Measurements from ENCODE around the gene G0S2.

Gene G0S2, protein sequence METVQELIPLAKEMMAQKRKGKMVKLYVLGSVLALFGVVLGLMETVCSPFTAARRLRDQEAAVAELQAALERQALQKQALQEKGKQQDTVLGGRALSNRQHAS

DNA sequence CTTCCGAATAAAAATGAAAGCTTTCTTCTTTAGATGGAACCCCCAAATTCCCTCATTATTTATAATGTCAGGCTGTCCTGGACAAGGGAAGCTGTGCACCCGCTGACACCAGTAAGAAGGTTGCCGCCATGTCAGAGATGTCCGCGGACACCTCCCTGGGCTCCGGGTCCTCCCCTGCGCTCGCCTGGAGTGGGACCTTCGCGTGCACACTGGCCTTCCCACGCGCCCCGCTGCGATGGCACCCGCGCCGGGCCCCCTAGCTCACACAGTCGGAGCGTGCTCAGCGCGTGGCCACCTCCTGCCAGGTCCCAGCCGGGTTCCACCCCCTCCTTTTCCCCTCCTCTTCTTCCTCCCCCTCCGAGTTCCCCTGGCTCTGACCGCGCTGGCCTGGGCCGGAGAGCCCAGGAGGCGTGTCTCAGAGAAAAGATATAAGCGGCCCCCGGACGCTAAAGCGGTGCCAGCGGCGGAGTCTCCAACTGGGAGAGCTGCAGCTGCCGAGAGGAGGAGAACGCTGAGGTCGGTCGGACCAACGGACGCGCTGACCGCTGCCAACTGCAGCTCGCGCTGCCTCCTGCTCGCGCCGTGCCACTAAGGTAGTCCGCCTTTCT is at the start of gene G0S2:
G0S2 (plus strand) TSS at position 456 of the 608 bp plus-strand sequence. CDS start 273 bp downstream, outside the sequence.
- peak; percentile 43 for DNase-seq

DNA sequence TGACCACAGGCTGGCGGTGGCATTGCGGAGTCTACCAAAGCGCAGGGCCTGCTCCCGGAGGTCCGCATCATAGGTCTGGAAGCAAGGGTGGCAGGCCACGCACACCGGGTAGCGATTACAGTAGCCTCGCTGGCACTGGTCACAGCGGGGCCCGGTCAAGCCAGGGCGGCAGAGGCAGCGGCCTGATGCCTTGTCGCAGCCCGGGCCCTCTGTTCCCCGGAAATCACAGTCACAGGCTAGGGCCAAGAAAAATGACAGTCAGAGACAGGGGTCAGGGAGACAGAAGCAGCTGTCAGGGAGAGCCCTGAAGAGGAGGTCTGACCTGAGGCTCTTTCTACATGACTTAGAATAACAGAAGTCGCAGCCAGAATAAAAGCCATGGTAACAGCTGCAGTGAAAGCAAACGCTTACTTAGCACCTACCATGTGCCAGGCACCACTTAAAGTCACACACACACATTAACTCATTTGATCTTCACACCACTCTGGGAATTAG is 49.4 kb upstream of the G0S2 start:
- no peak for DNase-seq

DNA sequence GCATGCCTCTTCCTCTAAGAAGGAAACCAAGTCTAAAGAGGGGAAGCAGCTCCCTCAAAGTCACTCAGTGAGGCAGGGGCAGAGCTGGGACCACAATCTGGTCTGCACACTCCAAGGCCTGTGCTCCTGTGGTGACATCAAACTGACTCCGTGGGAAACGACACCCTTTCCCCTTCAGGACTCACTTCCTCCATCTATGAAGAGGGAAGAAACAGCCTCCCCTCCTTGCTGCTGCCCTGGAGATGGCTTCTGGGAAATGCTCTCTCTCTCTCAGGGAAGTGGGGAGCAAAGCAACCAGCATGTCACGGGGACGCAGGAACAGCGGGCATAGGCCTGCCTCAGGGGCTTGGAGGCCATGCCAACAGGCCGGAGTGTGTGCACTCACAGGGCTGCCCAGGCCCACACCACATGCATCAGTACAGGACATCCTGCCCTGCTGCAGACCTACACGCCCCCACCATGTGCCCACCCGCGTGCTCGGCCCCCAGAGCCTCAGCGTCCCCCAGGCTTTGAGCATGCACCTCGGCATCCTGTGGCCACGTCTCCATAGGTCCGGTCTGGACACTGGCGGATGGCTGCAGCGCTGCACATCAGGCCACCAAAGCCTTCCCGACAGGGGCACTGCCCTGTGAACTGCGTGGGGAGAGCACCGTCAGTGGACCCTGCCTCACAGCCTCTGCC is 48.7 kb upstream of the G0S2 start:
- DNase-seq: no peak

DNA sequence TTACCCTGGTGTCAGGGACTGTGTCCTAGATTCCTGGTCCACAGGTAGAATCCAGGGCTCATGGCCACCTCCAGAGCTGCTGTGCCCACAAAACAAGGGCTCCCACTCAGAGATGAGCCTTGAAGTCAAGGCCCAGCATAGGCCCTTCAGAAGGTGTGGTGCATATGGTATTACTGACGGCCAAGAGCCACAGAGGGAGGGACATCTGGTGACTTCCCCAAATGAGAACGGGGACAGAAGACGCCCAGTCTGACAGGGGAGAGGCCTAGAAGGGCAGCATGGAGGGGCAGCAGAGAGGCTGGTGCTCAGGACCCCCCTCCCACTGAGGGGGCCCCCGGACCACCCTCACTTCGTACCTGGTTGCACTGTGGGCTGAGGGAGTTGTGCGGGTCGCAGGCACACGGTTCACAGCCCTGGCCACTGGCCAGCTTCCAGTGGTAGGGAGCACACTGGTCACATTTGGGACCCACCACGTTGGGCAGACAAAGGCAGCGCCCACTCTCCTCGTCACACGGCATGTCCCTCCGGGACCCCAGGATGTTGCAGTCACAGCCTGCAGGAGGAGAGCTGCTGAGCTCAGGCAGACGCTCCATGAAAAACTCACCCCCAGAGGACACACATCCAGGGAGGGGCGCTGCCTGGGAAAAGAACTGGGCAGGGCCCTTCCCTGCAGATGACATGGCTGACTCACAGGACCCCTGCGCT is 48.0 kb upstream of the G0S2 start:
- no peak for DNase-seq

DNA sequence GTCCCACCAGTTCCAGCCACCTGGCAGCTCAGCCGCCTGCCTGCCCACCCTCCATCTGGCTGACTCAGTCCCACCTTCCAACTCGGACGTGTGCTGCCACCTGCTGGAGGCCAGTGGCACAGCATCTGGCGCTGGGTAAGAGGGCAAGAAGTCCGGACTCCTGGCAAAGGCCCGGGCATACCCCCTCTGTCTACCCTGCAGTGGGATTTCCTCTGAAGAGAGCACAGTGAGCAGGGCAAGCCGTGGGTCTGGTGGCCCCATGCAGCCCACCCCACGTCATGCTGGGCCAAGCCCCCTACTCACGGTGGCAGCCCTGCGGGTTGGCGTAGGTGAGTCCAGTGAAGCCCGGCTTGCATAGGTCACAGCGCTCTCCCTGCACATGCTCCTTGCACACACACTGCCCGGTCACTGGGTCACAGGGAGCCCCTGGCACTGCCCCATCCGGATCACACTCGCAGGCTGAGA is 47.4 kb upstream of the G0S2 start:
- DNase-seq: peak; percentile 76

DNA sequence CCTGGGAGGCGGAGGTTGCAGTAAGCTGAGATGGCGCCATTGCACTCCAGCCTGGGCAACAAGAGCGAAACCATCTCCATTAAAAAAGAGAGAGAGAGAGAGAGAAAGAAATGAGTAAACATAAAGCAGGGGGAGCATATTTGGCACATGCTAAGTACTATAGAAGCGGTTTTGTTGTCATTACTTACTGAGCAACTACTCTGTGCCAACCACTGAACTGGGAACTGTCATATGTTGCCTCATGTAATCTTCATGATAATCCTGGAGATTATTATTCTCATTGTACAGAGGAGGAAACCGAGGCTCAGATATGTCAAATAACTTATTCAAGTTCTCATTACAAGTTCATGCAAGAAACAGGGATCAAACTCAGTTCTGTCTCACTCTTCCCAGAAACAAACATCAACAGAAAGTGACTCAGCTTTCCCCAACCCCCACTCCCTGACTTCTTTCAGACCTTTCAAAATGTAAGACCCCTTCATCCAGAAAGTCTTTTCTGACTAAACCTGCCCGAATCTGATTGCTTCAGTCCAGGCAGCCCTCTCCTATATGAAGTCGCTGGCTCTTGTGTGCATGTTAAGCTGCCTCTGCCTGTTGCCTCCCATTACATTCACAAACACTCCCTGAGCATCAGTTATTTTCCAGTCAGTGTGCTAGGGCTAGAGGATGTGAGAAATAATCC is 46.5 kb upstream of the G0S2 start:
- DNase-seq: no peak

DNA sequence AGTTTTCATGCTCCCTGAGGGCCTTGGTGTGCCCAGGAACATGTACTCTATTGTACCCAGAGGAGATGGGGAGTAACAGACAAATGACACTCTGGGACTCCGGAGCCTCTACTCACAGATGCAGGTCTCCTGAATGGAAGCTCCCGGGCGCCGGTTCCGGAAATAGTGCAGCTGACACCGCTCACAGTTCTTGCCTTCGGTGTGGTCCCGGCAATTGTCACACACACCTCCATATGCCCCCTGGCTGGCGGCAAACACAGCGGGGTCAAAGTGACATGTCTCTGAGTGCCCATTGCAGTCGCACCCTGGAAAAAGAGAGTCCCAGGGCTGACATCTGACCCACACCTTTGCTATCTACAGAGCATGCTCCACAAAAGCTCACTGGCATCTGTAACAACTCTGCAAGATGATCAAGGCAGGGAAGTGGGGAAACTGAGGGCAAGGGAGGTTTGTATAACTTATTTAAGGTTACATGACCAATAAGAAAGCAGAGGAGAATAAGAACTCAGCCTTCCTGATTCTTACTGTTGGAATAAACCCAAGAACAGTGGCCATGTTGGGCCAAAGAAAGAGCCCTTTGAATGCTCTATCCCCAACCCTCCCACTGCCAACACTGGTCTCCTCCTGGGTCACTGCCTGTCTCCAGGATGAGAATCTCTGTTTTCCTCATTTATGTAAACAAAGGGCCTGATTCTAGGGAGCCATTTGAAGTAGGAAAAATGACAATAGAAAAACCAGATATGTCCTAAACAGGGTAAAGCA is 45.4 kb upstream of the G0S2 start:
- DNase-seq: no peak

DNA sequence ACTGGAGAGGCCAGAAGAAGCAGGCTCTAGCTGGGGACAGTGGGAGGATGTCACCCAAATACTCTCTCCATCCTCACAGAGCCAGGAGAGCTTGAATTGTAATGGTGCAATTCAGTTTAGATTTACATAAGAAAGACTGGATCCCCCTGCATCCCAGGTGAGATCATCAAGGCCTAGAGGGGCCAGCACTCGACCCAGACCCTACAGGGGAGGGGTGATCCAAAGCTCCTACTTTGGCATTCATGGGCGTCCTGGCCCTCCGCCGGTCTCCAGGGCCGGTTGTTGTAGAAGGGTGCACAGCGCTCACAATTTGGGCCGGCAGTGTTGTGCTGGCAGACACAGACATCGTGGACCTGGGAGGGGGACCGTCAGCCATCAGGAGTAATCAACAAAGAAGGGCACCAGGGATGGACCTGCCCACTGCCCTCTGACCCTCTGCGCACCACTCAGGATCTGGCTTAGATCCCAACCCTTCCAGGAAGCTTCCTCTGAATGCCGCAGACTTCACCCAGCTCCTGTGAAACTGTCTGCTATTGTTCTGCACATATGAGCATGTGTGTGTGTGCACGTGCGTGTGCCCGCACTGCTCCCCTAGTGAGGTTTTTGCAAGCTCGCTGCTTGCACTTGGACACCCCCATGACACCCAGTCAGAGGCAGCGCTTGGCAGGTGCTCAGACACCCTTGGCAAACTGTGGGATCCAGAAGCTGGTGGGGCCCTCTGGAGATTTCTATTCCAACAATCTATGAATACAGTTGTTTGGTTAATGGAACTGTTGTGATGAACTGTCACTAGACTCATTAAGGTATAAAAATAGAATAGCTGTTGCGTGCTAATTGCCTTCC is 44.6 kb upstream of the G0S2 start:
- no peak for DNase-seq

DNA sequence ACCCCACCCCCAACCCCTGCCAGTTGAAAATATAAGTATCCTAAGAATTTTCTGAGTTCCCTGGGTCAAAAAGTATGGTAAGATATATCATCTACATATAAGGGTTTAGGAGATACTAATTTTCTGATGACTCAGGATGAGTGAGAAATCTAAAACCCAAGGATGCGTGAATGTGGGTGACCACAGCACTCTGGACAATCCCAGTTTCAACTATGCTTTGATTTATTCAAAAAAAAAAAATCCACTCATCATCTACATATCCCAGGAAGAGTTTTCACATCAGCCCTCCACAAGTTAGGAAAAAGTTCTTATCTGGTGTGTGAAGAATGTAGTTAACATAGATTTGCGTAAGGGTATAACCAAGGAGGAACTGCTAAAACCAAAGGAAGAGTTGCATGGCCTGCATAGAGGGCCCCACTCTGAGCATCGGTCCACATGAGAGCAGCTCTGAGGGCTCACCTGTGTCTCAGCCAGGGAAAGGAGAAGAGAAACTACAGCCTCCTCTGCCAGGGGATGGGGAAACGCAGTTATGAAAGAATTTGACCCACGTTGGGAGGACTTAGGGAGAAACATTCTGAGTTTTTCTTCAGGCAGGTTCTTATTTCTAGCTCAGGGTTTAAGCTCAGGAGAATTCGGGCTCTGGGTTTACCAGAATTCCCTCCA is 41.7 kb upstream of the G0S2 start:
- no peak for DNase-seq

DNA sequence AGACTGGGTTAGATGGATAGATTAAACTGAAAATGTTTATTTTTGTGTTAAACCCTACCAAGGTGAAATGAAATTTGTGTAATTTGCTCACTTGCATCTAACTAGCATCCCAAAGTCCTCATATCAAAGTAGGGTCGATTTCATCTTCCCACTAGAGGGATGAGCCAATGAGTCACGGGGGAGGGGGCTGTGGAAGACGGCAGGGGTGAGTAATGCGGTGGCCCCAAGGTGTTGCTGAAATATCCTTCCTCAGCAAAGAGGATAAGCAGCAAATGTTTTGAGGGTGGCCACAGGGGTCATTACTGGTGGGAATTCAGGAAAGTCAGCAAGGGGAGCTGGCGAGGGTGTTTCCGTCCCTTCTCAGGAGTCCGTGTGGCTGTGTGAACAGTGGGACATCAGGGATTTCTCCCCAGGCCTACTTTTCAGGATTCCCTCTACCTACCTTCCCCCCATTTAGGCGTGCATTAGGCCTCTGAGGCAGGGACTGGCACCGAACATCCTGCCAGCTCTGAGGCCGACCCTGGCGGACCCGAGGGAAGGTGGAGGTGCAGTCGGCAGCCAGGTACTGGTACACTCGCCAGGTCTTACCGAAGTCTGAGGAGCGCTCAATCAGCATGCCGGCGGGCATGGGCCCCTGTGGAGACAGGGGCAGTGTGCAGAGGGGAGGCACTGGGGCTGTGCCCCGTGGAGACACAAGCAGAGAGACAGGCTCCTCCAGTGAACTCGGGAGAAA is 41.0 kb upstream of the G0S2 start:
- no peak for DNase-seq

DNA sequence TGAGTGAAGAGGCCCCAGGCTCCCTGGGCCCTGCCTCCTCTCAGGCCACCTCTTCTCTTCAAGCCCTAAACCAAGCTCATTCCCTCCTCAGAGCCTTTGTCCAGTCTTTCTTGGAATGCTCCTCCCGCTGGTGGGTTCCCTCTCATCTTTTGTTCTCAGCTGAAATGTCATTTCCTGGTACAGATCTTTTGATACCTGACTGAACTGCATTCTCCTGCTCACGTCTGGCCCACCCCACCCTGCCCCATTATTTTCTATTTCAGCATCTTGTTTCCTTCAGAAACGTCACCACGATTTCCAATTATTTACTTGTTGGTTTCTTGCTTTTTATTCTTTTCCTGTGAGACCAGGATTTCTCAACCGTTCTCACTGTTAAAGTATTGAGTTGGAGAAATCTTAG is 39.4 kb upstream of the G0S2 start:
- DNase-seq: no peak

DNA sequence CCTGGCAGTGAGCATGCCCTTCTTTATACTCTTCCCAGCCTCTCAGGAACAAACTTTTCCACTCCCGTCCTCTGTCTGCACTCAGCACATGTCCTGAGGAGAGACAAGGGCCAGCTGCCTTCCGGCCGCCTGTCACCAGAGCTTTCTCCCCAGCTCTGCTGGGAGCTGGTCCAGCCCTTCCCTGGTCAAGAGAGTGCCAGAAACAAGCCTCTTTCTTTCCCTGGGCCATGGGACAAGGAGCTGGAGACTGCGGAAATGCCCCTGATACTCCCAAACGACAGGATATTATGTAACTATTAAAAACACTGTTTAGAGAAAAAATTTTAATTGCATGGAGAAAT is 33.4 kb upstream of the G0S2 start:
- DNase-seq: no peak

DNA sequence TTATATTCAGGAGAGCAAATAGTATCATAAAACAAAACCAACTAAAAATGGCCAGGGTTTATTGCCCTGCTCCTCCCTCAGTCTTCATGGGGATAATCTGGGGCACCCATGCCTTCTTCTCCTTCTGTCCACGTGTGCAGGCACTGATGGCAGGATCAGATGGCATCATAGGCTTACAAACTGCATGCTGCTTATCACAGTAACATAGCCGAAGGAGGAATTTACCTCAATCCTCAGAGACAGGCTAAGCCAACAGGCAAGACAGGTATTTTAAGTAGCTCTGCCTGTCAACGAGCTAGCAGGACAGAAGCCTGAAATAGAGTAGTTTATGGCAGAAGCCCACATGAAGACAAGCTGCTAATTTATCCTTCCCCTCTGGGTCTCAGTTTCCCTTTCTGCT is 32.4 kb upstream of the G0S2 start:
- no peak for DNase-seq

DNA sequence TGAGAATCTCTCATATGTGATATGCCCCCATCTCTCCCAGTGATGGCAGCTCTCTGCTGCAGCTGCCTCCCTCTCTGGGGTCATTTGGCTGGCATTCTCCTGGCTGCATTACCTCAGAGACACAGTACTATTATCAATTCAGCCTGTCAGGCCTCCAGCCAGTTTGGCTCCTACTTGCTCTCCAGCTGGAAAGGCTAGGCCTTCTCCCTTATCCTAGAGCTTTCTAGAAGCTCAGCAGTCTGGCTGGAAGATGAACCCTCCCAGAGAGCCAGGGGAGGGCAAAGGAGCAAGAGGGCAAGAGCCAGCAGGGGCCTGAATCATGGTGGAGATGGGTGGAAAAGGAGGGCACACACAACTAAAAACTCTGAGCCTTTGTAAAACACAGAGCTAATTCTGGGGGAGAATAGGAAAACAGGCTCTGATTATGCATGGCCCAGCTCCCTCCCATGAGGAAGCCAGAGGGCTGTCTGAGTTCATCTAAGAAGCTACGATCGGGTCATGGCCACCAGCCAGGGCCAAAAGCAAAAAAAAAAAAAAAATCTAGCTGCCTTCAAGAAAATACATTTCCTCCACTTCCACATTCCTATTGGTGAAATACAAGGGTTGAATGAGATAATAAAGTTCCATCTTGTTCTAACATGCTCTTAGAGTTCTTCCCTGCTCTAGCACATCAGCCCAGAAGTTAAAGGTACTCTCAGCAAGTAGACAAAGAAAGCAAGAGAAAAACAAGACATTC is 31.8 kb upstream of the G0S2 start:
- DNase-seq: no peak

DNA sequence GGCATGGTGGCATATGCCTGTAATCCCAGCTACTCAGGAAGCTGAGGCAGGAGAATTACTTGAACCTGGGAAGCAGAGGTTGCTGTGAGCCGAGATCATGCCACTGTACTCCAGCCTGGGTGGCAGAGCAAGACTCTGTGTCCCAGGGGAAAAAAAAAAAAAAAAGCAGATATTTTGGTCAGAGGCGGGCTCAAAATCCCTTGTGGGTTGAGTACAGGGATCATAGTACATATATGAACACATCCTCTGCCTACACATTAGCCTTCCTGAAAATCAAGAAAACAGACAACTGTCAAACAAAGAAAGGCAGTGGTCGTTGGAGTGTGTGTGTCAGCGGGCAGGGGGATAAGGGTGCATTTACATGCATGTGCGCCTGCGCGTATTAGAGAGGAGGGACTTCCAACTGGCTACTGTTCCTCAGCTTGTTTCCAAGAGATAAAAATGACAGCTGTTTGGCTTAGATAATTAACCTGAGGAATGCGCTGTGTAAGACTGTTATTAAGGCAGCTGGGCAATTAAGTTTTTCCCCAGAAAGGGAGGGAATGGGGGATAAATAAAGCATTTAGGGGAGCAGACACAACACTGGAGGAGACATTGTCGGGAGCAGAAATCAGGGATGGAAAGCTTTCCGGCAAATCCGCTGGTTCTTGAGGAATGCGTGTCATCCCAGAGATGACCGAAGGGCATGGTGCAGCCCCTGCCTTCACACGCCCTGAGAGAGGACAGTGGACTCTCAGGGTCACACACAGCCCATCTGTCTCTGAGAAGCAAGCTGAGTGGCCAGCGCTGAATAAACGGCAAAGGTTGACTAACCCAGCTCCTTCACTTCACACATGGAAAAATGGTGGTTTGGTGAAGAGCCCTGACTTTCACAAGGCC is 29.4 kb upstream of the G0S2 start:
- DNase-seq: no peak

DNA sequence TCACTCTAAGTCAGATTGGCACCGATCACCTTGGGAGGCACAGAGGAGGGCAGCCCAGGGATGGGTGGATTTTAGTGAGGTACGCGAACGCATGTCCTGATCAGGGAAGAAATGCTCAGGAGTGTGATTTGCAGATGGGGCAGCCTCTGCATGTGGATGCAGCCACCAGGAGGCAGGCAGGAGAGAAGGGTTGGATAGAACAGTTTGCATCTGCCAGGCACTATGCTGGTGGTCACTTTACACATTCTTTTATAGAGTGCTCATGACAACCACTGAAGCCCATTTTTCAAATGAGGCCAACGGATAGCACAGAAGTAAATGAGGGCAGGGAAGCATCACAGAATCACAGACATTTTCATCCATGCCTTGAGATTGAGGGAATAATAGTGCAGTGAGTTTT is 28.7 kb upstream of the G0S2 start:
- DNase-seq: no peak

DNA sequence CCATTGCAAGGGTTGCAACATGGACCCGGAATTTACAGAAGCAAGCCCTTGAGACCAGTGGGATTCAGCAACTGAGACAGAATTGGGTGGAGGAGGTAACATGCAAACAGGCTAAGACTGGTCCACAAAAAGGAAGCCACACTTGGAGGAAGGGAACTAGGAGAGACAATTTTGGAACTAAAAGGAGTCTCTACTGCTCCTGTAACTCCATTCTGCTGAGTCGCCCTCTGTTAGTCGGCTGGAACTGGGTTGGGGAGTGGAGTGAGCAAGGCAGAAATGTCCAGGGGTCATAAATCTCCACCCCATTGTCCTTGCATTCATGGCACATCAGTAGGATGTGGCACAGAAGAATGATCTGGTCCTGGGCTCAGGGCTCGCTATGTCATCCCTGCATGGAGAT is 28.1 kb upstream of the G0S2 start:
- DNase-seq: no peak

DNA sequence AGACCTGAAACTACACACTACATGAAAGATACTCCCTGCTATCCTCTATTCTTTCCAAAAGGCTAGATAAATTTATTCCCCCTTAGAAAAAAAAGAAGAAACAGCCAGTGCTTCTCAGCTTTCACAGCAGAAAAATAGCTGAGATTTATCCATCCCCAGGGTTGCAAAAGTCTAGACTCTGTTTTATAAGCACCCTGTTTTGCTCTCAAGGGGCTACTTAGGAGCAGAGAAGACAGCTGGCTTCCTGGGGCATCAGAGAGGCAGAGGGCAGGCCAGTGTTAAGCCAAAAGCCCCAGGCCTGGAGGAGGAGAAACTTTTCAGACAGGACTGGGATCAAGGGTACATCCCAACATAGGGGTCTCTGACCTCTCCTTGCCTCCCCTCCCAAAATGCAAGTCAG is 26.9 kb upstream of the G0S2 start:
- DNase-seq: no peak

Measured in NCI-H345 (cell line).